ENCODE results near the gene LMBR1.
"Not testable (repeated sequence)": the region's sequence is repeated elsewhere in the genome, so short reads cannot be mapped to it uniquely, and the experiment has no call there.

Gene LMBR1

GRCh38 chr7:156650042-156650441 lies 242.9 kb downstream of the LMBR1 start:
- no peak for DNase-seq

- DNase-seq, result not testable (repeated sequence)
These were observed 245.7 kb downstream of the LMBR1 start for GRCh38 chr7:156647330-156647729.

GRCh38 chr7:156642306-156643045 lies 250.5 kb downstream of the LMBR1 start:
- no peak for DNase-seq

GRCh38 chr7:156640949-156641485 lies 252.0 kb downstream of the LMBR1 start:
- peak; percentile 52 for DNase-seq

GRCh38 chr7:156640257-156640948 lies 252.6 kb downstream of the LMBR1 start, which contains the start of gene RNF32:
RNF32 (plus strand) TSS chr7:156640774; CDS start chr7:156643878, 3,104 bp downstream.
- DNase-seq, result peak; percentile 94

- DNase-seq, result no peak
These were observed 253.3 kb downstream of the LMBR1 start for GRCh38 chr7:156639426-156640256.

- DNase-seq, result no peak
These were observed 254.4 kb downstream of the LMBR1 start for GRCh38 chr7:156638443-156639077.

GRCh38 chr7:156637093-156637492 lies 255.9 kb downstream of the LMBR1 start:
- DNase-seq, result not testable (repeated sequence)

GRCh38 chr7:156635529-156636385 lies 257.2 kb downstream of the LMBR1 start:
- DNase-seq, result no peak

- no peak for DNase-seq
These were observed 258.9 kb downstream of the LMBR1 start for GRCh38 chr7:156634117-156634516.

- DNase-seq, result no peak
These were observed 263.1 kb downstream of the LMBR1 start for GRCh38 chr7:156629873-156630272.

- no peak for DNase-seq
These were observed 264.4 kb downstream of the LMBR1 start for GRCh38 chr7:156628562-156628961.

Measured in NCI-H2227 treated with DMSO at 0.1 percent for 48 hours (cell line).